NCI-H345 treated with DMSO at 0.1 percent for 48 hours (cell line): Measurements from ENCODE around the gene TRIM25.

Source experiments
- DNase-seq: peaks from one replicate; lab custom pipeline; 2025; ENCODE audit not compliant: unreplicated experiment; lab: John Stamatoyannopoulos, UW

TRIM25 gene

GRCh38 chr17:56870081-56870651 is 43.7 kb downstream of the TRIM25 start:
- DNase-seq: no peak

- no peak for DNase-seq
These were observed 45.1 kb downstream of the TRIM25 start for GRCh38 chr17:56868716-56869115.

DNA sequence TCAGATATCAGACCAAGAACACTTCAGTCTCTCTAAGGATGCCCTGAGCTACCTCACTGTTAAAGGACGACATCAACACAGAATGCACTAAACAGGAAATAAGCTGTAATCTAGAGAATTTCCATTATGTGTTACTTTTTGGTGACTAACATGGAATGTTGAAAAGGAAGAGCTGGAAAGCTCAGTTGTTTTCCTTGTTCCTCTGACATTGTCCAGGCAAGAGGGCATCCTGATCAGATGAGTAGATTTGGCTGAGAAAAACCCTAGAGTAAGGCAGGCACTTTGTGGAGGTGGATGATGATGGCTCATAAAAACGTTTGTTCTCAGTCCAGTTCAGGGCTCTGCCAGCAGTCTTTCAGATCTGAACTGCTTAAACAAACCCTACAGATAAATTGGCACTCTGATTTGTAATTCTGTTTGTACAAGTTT is 45.9 kb downstream of the TRIM25 start:
- DNase-seq: no peak

GRCh38 chr17:56866496-56866895 is 47.4 kb downstream of the TRIM25 start:
- DNase-seq: no peak

GRCh38 chr17:56866076-56866475 is 47.8 kb downstream of the TRIM25 start:
- no peak for DNase-seq

DNA sequence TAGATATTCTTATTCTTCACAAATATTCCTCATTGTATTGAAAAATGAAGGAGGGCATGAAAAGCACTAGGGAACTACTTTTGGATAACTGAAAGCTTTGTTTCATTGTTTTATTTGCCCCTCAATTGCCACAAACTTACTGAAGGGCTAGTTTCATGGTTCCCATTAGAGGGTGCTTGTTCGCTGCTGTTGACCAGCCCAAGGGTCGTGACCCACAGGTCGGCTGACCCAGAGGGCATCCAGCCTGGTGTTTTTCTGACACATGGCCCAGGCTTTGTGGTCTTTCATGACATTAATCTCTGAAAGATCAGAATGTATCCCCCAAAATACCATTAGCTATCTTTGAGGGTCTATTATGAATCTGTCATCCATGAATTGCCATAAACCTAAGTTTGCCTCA is 49.9 kb downstream of the TRIM25 start:
- no peak for DNase-seq

- no peak for DNase-seq
These were observed 52.0 kb downstream of the TRIM25 start for GRCh38 chr17:56861899-56862298.

GRCh38 chr17:56851008-56851407 is 62.8 kb downstream of the TRIM25 start:
- no peak for DNase-seq

- no peak for DNase-seq
These were observed 63.3 kb downstream of the TRIM25 start for GRCh38 chr17:56850591-56850990.

- no peak for DNase-seq
These were observed 64.7 kb downstream of the TRIM25 start for GRCh38 chr17:56849131-56849530.

DNA sequence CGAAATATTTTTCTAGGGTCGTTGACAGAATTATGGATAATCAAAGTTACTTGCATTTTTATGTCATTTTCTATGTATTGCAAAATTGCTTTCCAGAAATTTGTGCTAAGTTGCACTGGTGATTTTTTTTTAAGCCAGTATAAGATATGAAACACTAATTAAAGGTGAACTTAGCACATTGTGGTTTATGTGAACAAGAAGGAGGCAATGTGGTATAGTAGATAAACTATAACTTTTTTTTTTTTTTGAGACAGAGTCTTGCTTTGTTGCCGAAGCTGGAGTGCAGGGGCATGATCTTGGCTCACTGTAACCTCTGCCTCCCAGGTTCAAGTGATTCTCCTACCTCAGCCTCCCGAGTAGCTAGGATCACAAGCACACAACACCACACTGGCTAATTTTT is 66.7 kb downstream of the TRIM25 start:
- no peak for DNase-seq

DNA sequence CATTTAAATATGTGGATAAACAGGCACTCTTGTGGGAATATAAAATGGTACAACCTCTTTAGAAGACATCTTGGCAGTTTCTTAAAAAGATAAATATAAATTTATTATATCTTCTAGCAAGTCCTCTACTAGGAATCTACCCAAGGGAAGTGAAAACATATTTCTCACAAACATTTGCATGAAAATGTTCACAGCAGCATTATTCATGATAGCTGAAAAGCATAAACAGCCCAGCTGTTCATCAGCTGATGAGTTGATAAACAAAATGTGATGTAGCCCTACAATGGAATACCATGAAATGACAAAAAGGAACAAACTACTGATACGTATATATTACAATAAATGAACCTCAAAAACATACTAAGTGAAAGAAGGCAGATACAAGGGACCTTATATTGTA is 67.9 kb downstream of the TRIM25 start:
- DNase-seq: no peak

- DNase-seq: no peak
These were observed 71.3 kb downstream of the TRIM25 start for GRCh38 chr17:56842577-56842976.

GRCh38 chr17:56838687-56839086 is 75.2 kb downstream of the TRIM25 start:
- no peak for DNase-seq
